Measurements from ENCODE around the gene DDX27. TPM values are rescaled to one million over a fixed set of nuclear protein-coding genes. Genes with fewer than 3 reads are reported as not detected.

The DDX27 gene
- total and polyA plus RNA-seq, 12 donors, result 11.0 to 26.2 (median 13.2) TPM

- Histone ChIP-seq H3K4me1 (peaks cover 2 to 78% (median 61%) of the 10 kb centered on the region in 9 donors), H3K27me3 (no peaks in the 10 kb centered on the region), H3K4me3 (peak overlapping the region in 6 of 10 donors; percentile 70 to 91 (median 82)), H3K36me3 (peaks cover 7 to 70% (median 64%) of the 10 kb centered on the region in 9 donors), H3K27ac (peak overlapping the region in 2 of 10 donors; percentile 0 to 98), H3K9me3 (peaks cover 0 to 62% (median 8%) of the 10 kb centered on the region in 11 donors)
- ATAC-seq, result no peak
- WGBS, 2 donors, result 62% methylated on average over 6 of the region's 6 CpGs
- TF ChIP-seq, protein P1, sequence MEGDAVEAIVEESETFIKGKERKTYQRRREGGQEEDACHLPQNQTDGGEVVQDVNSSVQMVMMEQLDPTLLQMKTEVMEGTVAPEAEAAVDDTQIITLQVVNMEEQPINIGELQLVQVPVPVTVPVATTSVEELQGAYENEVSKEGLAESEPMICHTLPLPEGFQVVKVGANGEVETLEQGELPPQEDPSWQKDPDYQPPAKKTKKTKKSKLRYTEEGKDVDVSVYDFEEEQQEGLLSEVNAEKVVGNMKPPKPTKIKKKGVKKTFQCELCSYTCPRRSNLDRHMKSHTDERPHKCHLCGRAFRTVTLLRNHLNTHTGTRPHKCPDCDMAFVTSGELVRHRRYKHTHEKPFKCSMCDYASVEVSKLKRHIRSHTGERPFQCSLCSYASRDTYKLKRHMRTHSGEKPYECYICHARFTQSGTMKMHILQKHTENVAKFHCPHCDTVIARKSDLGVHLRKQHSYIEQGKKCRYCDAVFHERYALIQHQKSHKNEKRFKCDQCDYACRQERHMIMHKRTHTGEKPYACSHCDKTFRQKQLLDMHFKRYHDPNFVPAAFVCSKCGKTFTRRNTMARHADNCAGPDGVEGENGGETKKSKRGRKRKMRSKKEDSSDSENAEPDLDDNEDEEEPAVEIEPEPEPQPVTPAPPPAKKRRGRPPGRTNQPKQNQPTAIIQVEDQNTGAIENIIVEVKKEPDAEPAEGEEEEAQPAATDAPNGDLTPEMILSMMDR (IDR thresholded peaks at IDR 0.05), result no peak
- intact Hi-C loops (cut with DNase I), result no loop called here
- no peak for DNase-seq
These were observed 61.3 kb downstream of the DDX27 start for GRCh38 chr20:49280463-49281058.

DNA sequence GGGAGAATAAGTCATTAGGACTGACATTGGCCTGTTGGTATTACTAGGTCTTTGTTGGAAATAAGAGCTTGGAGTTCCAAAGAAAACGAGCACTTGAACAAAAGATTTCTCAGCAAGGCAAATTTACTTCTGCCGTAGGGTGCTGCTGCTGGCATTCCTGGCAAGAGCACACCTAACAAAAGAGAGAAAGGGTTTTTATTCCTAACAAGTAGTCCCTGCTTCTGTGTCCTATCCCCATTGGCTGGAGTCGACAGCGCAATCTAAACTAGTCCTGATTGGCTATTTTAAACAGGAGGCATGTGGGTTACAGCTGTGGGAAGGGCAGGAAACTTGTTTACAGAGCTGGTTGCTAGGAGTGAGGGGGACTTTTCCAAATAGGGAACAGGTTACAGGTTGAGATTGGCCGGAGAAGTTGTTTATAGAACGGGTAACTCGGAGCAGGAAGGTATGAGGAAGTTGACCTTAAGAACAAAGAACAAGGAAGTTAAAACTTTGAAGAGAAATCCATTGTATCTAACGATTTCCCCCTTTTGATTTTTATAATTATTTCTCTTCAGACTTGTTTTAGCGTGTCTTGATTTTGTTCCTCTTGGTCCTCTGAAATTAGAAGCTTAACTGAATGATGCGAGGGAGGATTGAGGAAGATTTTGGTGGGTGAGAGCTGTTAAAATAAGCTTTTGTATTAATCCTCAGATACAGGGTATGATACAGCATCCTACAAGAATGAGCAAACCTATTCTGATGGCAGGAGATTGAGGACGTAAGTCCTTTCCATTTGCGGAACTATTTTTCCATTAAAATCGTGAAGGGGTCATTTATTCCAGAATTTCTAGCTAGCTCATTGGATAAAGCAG lies 62.1 kb downstream of the DDX27 start:
- peaks cover 0 to 69% (median 13%) of the 10 kb centered on the region in 11 donors for H3K9me3 ChIP-seq
- intact Hi-C loops (cut with DNase I), result no loop called here
- WGBS, 2 donors, result 63 to 69% methylated on average over 13 of the region's 13 CpGs
- TF ChIP-seq, protein P1 (IDR thresholded peaks at IDR 0.05), result no peak
- H3K4me3 ChIP-seq, result peak overlapping the region in 3 of 10 donors; percentile 1 to 82 (median 71)
- no peak for ATAC-seq
- peaks cover 7 to 74% (median 70%) of the 10 kb centered on the region in 9 donors for H3K36me3 ChIP-seq
- peak overlapping the region in 2 of 10 donors; percentile 0 to 98 for H3K27ac ChIP-seq
- peaks cover 2 to 72% (median 53%) of the 10 kb centered on the region in 9 donors for H3K4me1 ChIP-seq
- DNase-seq, result no peak
- no peaks in the 10 kb centered on the region for H3K27me3 ChIP-seq

DNA sequence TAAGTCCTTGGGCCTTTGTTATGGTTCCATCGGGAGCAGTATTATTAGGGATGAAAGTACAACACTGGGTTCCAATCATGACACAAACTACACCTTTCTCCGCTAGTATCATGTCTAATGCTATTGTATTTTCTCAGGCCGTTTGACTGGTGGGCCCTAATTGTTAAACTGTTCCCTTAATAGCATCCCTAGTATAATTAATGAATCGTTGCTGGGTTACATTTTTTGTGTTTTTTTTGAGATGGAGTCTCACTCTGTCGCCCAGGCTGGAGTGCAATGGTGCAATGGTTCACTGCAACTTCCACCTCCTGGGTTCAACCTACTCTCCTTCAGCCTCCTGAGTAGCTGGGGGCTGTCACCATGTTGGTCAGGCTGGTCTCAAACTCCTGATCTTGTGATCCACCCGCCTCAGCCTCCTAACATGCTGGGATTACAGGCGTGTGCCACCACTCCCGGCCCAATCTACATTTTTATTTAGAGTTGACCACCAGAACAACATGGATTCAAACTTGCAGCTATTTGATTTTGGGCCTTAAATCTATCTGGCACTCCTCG lies 62.8 kb downstream of the DDX27 start:
- TF ChIP-seq, protein P1 (IDR thresholded peaks at IDR 0.05), result no peak
- peaks cover 12 to 81% (median 77%) of the 10 kb centered on the region in 9 donors for H3K36me3 ChIP-seq
- peaks cover 0 to 76% (median 20%) of the 10 kb centered on the region in 11 donors for H3K9me3 ChIP-seq
- H3K4me3 ChIP-seq, result peak overlapping the region in 2 of 10 donors; percentile 1 to 71
- WGBS, 2 donors, result 78 to 79% methylated on average over 9 of the region's 9 CpGs
- intact Hi-C loops (cut with DNase I), result no loop called here
- ATAC-seq (no peak), DNase-seq (no peak)
- peaks cover 2 to 65% (median 47%) of the 10 kb centered on the region in 9 donors for H3K4me1 ChIP-seq
- H3K27ac ChIP-seq, result peak overlapping the region in 1 of 10 donors; percentile 98
- no peaks in the 10 kb centered on the region for H3K27me3 ChIP-seq

DNA sequence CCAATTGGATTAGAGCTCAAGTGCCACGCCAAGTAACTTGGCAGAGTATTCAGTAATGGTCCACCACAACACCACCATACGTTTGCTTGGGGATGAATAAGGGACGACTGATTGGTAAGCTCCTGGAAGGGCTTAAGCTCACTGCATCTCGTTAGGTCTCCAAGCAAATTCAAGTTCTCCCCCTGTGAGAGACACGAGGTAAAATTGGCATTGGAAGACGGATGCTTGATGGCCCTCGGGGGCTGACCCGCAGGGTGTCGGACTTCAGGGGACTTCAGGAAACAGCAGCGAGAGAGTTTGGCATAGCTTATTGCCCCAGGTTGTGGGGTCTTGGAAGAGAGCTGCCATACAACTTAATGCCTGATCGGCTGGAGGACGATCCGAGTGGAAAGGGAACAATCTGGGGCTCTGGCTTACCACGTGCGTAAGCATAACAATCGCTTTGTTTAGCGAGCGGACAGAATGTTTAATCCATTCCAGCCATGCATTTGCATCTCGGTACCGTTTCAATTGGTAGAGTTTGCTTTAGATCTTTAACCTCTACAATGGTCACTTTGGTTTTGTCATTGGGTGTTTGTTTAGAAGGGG lies 63.5 kb downstream of the DDX27 start:
- WGBS, 2 donors, result 76% methylated on average over 20 of the region's 20 CpGs
- peaks cover 14 to 88% (median 84%) of the 10 kb centered on the region in 9 donors for H3K36me3 ChIP-seq
- peaks cover 0 to 83% (median 27%) of the 10 kb centered on the region in 11 donors for H3K9me3 ChIP-seq
- intact Hi-C loops (cut with DNase I), result no loop called here
- TF ChIP-seq, protein P1 (IDR thresholded peaks at IDR 0.05), result no peak
- peak overlapping the region in 1 of 10 donors; percentile 71 for H3K4me3 ChIP-seq
- ATAC-seq (no peak), DNase-seq (no peak)
- H3K27me3 ChIP-seq, result no peaks in the 10 kb centered on the region
- H3K4me1 ChIP-seq, result peaks cover 2 to 65% (median 47%) of the 10 kb centered on the region in 9 donors
- H3K27ac ChIP-seq, result peak overlapping the region in 1 of 10 donors; percentile 5
